ELR (cell line): Measurements from ENCODE around the gene FTCD.

Experiments used
- DNase-seq: peaks from one replicate; pipeline ENCODE4 v3.0.0-alpha.2; 2015; ENCODE audit warnings: low read depth

The FTCD gene

GRCh38 chr21:46155514-46156377 is at the start of gene FTCD:
TSS of gene FTCD (minus strand) at chr21:46155579. CDS start at chr21:46155523, 56 bp downstream.
- no peak for DNase-seq

DNA sequence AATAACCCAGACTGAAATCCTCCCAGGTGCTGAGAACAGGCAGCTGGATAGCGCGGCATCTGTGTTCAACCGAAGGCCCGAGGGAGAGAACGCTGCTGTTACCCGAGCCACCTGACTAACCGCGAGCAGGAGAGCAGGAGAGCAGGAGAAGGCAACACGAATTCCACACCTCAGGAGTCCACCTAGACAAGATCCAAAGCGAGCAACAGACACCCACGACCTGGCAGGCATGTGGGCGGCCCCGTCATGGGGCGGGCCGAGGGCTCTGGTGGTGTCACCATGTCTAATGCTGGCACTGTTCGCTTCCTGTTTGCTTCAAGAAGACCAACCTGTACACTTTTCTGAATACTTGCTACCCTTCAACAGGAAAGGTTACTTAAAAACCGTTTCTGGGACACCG is 49.8 kb upstream of the FTCD start:
- no peak for DNase-seq

DNA sequence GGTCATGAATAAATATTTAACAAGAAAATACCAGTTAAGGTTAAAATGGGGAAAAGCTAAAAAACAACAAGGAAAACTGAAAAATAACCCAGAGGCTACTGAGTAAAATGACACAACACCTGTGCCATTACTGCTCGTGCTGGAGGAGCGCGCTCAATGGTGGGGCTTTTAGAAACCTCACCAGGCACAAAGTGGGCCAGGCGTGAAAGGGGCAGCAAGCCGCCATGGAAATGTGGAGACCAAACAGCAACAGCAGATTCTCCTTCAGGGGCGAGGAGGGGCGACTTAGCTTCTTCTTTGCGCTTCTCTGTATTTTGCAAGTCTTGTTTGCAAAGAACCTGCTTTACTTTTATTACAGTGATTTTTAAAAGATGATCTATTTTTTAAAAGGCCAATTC is 47.8 kb upstream of the FTCD start:
- DNase-seq = no peak

- DNase-seq = no peak
Observed at GRCh38 chr21:46202592-46203202, 47.3 kb upstream of the FTCD start.

DNA sequence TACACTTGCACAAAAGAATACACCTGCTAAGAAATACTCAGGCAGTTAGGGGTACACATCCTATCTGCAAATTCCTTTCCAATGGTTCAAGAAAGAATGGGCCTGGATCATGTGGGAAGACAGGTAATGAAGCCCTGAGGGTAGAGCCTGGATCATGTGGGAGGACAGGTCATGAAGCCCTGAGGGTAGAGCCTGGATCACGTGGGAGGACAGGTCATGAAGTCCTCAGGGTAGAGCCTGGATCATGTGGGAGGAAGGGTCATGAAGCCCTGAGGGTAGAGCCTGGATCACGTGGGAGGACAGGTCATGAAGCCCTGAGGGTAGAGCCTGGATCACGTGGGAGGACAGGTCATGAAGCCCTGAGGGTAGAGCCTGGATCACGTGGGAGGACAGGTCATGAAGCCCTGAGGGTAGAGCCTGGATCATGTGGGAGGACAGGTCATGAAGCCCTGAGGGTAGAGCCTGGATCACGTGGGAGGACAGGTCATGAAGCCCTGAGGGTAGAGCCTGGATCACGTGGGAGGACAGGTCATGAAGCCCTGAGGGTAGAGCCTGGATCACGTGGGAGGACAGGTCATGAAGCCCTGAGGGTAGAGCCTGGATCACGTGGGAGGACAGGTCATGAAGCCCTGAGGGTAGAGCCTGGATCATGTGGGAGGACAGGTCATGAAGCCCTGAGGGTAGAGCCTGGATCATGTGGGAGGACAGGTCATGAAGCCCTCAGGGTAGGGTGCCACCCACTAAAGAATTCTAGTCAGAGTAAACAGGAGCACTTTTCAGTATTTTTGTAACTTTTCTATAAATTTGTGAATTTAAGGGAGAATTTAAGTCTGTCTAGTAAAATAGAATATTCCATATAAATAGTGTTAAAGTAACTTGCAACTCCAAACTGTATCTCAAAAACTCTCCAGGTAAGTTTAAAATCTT is 45.8 kb upstream of the FTCD start:
- peak; percentile 77 for DNase-seq

GRCh38 chr21:46199436-46200373 is 44.3 kb upstream of the FTCD start:
- DNase-seq = peak; percentile 31

- DNase-seq = no peak
Observed at GRCh38 chr21:46196733-46197132, 41.4 kb upstream of the FTCD start.

DNA sequence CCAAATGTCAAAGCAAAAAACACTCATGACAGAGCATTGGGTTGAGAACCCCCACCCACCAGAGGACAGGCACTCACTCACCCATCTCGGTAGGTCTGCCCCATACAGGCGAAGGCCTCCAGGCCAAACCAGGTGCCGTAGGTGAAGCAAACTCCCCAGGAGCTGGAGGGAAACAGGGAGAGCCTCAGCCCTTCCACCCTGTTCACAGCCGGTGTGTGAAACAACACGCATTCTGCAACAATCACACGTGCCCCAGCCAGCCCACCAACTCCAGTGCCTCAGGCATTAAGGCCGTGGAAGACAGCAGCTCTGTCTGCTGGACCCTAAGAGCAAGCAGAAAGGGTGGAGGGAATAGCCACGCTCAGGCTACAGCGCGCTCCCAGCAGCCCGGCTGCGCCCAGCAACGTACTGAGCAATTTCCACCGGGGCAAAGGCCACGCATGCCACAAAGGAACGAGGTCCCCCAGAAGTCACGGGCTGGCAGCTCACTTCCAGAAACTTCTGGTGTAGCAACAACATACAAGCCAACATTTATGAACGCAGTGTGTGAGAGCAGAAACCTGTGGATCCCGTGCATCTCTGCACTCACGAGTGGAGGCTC is 40.3 kb upstream of the FTCD start:
- no peak for DNase-seq

DNA sequence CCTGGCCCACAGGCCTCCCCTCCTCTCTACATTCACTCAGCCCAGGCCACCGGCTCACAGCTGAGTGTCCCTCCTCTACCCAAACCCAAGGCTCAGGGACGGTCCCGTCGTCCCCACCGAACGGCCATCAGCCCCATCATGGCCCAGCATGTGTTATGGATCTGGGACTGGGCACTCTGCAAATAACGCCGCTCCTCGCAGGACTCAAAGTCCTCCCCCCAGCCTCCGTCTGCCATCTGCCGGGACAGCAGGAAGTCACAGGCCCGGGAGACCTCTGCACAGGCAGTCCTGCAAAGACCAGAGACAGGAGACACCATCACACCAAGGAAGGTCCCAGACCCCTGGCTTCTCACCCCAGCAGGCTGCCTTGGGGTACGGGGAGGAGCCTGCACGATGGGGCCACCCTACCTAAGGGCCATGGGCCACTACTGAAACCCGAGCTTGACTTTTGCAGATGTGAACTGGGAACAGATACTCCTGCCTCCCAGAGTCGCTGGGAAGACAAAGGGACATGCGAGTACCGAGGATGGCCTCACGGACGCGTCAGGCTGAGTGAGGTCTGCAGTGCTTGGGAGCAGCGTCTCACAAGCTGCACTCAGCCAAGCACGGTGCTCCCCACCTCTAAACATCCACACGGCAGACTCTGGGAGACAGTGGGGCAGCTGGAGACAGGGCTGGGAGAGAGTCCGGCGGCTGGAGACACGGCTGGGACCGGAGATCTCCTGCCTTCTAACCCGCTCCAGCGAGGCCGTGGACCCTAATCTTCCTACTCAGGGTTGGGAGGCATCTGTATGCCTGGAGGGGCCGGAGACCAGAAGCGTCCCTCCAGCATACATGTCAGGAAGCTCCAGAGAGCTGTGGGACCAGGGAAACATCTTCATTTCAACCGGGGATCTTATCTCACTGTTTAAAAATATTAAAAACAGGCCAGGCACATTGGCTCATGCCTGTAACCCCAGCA is 39.3 kb upstream of the FTCD start:
- no peak for DNase-seq

- no peak for DNase-seq
Observed at GRCh38 chr21:46193829-46194373, 38.5 kb upstream of the FTCD start.

DNA sequence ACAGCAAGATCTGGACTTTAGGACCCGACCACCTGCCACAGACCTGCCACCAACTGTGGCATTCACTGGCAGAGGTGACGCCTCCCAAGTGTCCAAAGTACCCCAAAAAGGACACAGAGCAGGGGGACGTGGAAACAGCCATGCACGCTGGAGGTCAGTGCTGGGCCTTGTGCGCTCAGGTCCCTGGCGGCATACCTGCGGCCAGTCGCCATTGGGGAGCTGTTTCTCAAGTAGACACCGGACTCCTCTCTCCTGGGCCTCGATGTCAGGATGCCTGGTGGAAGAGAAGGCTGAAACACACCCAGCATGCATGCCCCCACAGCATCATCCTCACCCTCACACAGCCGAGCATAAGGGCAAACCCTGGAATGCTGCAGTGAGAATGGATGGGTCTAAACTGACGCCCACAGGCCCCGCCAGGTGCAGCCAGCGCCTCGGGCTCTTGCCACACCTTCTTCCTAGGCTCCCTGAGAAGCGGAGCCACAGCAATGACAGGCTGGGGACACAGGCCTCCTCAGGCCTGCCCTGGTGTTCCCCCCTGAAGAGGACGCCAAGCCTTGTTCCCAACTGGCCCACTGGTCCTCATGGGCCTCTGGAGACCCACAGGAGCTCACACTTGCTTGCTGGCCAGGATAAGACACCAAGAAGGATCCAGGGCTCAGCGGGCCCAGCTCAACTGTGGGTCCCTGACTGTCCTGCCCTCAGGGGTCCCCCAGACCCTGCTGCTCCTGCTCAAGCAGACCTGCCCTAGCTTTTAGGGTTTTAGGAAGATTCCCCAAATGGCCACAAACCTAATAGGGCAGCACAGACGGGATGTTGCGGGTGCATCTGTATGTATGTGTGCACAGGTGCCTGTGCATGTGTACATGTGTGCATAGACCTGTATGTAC is 36.6 kb upstream of the FTCD start:
- no peak for DNase-seq

DNA sequence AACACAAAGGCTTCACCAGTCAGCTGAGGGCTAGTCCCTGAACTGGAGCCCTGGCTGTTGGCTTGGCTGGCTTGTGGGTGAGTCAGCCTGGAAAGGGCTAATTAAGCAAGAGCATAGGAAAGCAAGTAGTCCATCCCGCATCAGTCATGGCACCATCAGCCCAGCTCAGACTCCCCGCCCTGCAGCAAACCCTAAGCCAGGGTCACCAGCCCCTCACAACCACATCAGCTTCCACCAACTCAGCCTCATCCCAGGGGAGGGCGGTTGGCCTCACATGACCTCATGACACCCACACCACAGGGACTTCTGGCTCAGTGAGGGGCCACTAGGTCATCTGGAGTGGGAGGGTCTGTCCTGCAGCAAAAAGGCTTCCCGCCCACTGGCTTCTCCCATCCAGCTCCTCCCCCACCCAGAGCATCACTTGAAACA is 35.9 kb upstream of the FTCD start:
- DNase-seq = peak; percentile 84

- no peak for DNase-seq
Observed at GRCh38 chr21:46190491-46191131, 35.2 kb upstream of the FTCD start.

GRCh38 chr21:46189959-46190490 is 34.6 kb upstream of the FTCD start:
- DNase-seq = no peak

GRCh38 chr21:46189213-46189958 is 34.0 kb upstream of the FTCD start:
- peak; percentile 59 for DNase-seq
